ENCODE data around the gene FARS2. TPM values are rescaled to one million over a fixed set of nuclear protein-coding genes. Genes with fewer than 3 reads are reported as not detected.

The FARS2 gene
- total RNA-seq, 1 experiment from 2014 or later: 17.8 TPM

DNA sequence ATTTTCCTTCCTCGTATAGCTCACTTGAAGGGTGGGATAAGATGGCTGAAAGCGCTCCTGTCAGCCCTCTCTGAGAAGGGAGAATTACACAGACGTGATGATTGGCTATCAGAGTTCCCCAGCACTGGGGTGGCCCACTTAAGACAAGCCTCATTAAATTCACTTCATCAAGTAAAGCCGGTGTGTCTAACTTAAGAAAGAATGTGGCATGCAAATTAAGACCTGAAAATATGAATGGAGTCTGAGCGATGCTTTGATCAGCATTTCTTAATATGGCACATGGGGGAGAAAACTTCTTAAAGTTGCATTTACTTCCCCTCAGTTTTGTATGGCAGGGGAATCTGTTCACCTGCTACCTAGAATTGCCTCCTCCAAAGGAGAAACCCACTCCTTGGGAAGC lies 369.3 kb downstream of the FARS2 start:
- TF ChIP-seq EZH2 (IDR thresholded peaks at IDR 0.05; ENCODE audit: borderline replicate concordance, low read depth, low read length, poor library complexity, severe bottlenecking) (no peak), CTCF (conservative IDR thresholded peaks at IDR 0.05; ENCODE audit: low read depth, low read length) (no peak)
- no peaks in the 10 kb centered on the region for H3K36me3 ChIP-seq (ENCODE audit: insufficient read depth, low read length, poor library complexity, severe bottlenecking)
- no peaks in the 10 kb centered on the region for H3K9me3 ChIP-seq (ENCODE audit: low read depth, low read length, poor library complexity, severe bottlenecking)
- DNase-seq (ENCODE audit: low spot score): no peak
- POLR2A ChIA-PET (ENCODE audit: low non-redundant PET): no interaction called here
- H3K4me3 ChIP-seq (ENCODE audit: low read depth, low read length, poor library complexity, severe bottlenecking): no peak overlapping the region
- no TSS peak for BruUV-seq (replicated peaks)
- no peaks in the 10 kb centered on the region for H3K27me3 ChIP-seq (replicated peaks; ENCODE audit: insufficient read depth, low read depth, low read length, poor library complexity)
- no peak overlapping the region for H3K27ac ChIP-seq (ENCODE audit: low read depth, low read length, poor library complexity, severe bottlenecking)
- CTCF ChIA-PET: no interaction called here
- intact Hi-C loops (cut with micrococcal nuclease; ENCODE audit: unreplicated experiment): no loop called here
- H3K4me1 ChIP-seq (ENCODE audit: insufficient read depth, low read length, poor library complexity, severe bottlenecking): peaks cover 4% of the 10 kb centered on the region

DNA sequence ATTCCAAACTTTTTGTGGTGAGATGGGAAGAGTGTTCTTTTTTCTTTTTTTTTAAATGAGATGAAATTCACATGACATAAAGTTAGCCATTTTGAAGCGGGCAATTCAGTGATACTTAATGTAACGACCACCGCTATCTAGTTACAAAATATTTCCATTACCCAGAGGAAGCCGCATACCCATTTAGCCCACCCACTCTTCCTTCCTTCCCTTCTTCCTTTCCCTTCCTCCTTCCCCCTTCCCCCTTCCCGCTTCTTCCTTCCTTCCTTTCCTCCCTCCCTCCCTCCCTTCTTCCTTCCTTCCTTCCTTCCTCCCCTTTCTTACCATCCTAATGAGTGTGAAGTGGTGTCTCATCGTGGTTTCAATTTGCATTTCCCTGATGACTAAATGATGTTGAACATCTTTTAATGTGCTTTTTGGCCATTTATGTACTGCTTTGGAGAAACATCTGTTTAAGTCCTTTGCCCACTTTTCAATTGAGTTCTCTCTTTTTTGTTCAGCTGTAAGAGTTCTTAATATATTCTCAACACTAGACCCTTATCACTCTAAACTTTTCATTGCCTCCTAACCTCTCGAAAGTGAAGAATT lies 371.1 kb downstream of the FARS2 start:
- TF ChIP-seq CTCF (conservative IDR thresholded peaks at IDR 0.05; ENCODE audit: low read depth, low read length) (no peak), EZH2 (IDR thresholded peaks at IDR 0.05; ENCODE audit: borderline replicate concordance, low read depth, low read length, poor library complexity, severe bottlenecking) (no peak)
- intact Hi-C loops (cut with micrococcal nuclease; ENCODE audit: unreplicated experiment): no loop called here
- H3K9me3 ChIP-seq (ENCODE audit: low read depth, low read length, poor library complexity, severe bottlenecking): no peaks in the 10 kb centered on the region
- ChIA-PET POLR2A (ENCODE audit: low non-redundant PET) (no interaction called here), CTCF (interaction anchor here (0.6 to 0.8 kb wide), 2 partner anchors 11 to 67 kb away, joined by 6 to 10 read pairs; no protein-coding TSS in a partner anchor)
- peak; percentile 71 for DNase-seq (ENCODE audit: low spot score)
- H3K27ac ChIP-seq (ENCODE audit: low read depth, low read length, poor library complexity, severe bottlenecking): peak overlapping the region; percentile 38
- H3K4me3 ChIP-seq (ENCODE audit: low read depth, low read length, poor library complexity, severe bottlenecking): no peak overlapping the region
- BruUV-seq (replicated peaks): no TSS peak
- H3K4me1 ChIP-seq (ENCODE audit: insufficient read depth, low read length, poor library complexity, severe bottlenecking): peaks cover 4% of the 10 kb centered on the region
- H3K27me3 ChIP-seq (replicated peaks; ENCODE audit: insufficient read depth, low read depth, low read length, poor library complexity): no peaks in the 10 kb centered on the region
- H3K36me3 ChIP-seq (ENCODE audit: insufficient read depth, low read length, poor library complexity, severe bottlenecking): no peaks in the 10 kb centered on the region

DNA sequence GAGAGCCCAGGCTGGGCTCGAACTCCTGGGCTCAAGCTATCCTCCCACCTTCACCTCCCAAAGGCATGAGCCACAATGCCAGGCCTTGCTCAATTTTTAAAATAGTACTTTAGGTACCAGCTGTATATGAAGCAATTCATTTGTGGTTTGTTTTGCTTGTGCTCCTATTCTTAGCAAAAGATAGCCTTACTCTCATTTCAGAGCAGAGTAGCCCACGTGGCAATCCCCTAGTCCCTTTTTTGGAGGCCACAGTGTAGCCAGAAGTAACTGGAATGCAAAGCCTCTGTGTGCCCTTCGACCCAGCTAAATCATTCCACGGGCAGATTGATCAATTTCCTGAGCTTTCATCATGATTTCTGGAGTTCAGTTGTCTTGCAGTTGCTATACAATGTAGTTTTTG lies 373.2 kb downstream of the FARS2 start:
- Histone ChIP-seq H3K27me3 (replicated peaks; ENCODE audit: insufficient read depth, low read depth, low read length, poor library complexity) (no peaks in the 10 kb centered on the region), H3K27ac (ENCODE audit: low read depth, low read length, poor library complexity, severe bottlenecking) (no peak overlapping the region), H3K36me3 (ENCODE audit: insufficient read depth, low read length, poor library complexity, severe bottlenecking) (no peaks in the 10 kb centered on the region), H3K4me1 (ENCODE audit: insufficient read depth, low read length, poor library complexity, severe bottlenecking) (peaks cover 4% of the 10 kb centered on the region), H3K4me3 (ENCODE audit: low read depth, low read length, poor library complexity, severe bottlenecking) (no peak overlapping the region), H3K9me3 (ENCODE audit: low read depth, low read length, poor library complexity, severe bottlenecking) (no peaks in the 10 kb centered on the region)
- no peak for DNase-seq (ENCODE audit: low spot score)
- TF ChIP-seq EZH2 (IDR thresholded peaks at IDR 0.05; ENCODE audit: borderline replicate concordance, low read depth, low read length, poor library complexity, severe bottlenecking) (no peak), CTCF (conservative IDR thresholded peaks at IDR 0.05; ENCODE audit: low read depth, low read length) (no peak)
- POLR2A ChIA-PET (ENCODE audit: low non-redundant PET): no interaction called here
- no TSS peak for BruUV-seq (replicated peaks)
- CTCF ChIA-PET: no interaction called here
- intact Hi-C loops (cut with micrococcal nuclease; ENCODE audit: unreplicated experiment): no loop called here

All from A673 (cell line).